Measurements from ENCODE around the gene ITIH3.
A peak's percentile ranks its signal among the peaks of the same experiment; 100 is the strongest.
"Not testable (repeated sequence)": the region's sequence is repeated elsewhere in the genome, so short reads cannot be mapped to it uniquely, and the experiment has no call there.

Gene ITIH3, protein sequence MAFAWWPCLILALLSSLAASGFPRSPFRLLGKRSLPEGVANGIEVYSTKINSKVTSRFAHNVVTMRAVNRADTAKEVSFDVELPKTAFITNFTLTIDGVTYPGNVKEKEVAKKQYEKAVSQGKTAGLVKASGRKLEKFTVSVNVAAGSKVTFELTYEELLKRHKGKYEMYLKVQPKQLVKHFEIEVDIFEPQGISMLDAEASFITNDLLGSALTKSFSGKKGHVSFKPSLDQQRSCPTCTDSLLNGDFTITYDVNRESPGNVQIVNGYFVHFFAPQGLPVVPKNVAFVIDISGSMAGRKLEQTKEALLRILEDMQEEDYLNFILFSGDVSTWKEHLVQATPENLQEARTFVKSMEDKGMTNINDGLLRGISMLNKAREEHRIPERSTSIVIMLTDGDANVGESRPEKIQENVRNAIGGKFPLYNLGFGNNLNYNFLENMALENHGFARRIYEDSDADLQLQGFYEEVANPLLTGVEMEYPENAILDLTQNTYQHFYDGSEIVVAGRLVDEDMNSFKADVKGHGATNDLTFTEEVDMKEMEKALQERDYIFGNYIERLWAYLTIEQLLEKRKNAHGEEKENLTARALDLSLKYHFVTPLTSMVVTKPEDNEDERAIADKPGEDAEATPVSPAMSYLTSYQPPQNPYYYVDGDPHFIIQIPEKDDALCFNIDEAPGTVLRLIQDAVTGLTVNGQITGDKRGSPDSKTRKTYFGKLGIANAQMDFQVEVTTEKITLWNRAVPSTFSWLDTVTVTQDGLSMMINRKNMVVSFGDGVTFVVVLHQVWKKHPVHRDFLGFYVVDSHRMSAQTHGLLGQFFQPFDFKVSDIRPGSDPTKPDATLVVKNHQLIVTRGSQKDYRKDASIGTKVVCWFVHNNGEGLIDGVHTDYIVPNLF

GRCh38 chr3:52794612-52795099 is at the start of gene ITIH3:
TSS of gene ITIH3 (plus strand) at chr3:52794796. CDS start at chr3:52794804, 8 bp downstream.
- no peak within 1 kb of the TSS for H3K4me3 ChIP-seq (ENCODE audit: low read depth, low read length)
- no peak for DNase-seq (ENCODE audit: low read depth)

- DNase-seq (ENCODE audit: low read depth) = no peak
These were observed 42.4 kb upstream of the ITIH3 start for GRCh38 chr3:52752045-52752660.

GRCh38 chr3:52754373-52754772 is 40.2 kb upstream of the ITIH3 start:
- no peak for DNase-seq (ENCODE audit: low read depth)
- no peak overlapping the region for H3K4me3 ChIP-seq (ENCODE audit: low read depth, low read length)

More at GRCh38 chr3:52752045-52752660, 42.4 kb upstream of the ITIH3 start:
- H3K4me3 ChIP-seq (ENCODE audit: low read depth, low read length) = no peak overlapping the region

DNA sequence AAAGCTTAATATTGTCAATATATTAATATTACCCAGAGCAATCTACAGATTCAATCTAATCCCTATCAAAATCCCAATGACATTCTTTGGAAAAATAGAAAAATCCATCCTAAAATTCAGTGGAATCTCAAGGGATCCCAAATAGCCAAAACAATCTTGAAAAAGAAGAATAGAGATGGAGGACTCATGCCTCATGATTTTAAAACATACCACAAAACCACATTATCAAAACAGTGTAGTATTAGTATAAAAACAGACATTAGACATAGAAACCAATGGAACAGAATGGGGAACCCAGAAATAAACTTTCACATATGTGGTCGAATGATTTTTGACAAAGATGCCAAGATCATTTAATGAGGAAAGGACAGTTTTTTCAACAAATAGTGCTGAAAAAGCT is 38.5 kb upstream of the ITIH3 start:
- H3K4me3 ChIP-seq (ENCODE audit: low read depth, low read length) = no peak overlapping the region
- DNase-seq (ENCODE audit: low read depth) = no peak

DNA sequence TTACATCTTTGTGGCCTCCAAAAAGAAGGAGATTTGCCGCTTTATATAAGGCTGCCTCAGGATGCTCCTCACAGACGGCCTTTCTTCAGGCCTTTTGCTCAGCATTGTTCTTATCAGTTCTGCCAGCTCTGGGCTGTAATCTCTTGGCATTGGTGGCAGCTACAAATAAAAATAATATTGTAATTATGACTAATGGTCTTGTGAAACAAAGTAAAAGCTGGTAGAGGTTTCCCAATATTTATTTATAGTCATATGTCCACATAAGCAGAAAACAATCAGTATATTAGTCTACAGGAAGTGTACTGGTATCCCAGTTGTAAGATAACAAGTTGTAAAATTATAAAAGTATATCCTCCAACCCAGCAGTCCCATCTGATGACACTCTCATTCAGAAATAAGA is 31.1 kb upstream of the ITIH3 start:
- no peak overlapping the region for H3K4me3 ChIP-seq (ENCODE audit: low read depth, low read length)
- no peak for DNase-seq (ENCODE audit: low read depth)

DNA sequence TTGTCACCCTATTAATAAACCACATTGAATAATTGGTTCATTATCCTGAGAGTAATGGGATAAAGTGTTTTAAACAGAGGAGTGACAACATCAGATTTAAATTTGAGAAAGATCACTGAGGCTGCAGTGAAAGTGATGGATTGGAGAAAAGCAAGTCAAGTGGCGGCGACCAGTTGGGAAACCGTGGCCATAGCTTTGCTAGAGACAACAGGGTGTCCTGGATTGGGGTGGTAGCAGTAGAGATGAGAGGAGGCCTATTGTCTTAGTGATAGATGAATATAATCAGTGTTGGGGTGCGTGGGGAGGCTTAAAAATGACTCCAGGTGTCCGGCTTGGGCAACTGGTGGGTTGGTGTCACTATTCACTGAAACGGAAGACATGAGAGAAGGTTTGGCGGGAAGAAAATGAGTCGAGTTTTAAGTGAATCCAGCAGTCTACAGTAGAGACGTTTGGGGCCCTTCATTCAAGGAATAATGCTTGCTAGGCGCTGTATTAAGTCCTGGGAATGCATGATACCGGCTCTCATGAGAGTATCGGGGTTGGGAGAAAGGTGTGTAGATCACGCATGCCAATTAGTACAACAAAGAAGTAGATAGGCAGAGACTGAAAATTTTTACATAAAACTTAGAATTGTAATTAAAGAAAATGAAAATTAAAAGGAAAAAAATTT is 24.7 kb upstream of the ITIH3 start:
- no peak for DNase-seq (ENCODE audit: low read depth)

DNA sequence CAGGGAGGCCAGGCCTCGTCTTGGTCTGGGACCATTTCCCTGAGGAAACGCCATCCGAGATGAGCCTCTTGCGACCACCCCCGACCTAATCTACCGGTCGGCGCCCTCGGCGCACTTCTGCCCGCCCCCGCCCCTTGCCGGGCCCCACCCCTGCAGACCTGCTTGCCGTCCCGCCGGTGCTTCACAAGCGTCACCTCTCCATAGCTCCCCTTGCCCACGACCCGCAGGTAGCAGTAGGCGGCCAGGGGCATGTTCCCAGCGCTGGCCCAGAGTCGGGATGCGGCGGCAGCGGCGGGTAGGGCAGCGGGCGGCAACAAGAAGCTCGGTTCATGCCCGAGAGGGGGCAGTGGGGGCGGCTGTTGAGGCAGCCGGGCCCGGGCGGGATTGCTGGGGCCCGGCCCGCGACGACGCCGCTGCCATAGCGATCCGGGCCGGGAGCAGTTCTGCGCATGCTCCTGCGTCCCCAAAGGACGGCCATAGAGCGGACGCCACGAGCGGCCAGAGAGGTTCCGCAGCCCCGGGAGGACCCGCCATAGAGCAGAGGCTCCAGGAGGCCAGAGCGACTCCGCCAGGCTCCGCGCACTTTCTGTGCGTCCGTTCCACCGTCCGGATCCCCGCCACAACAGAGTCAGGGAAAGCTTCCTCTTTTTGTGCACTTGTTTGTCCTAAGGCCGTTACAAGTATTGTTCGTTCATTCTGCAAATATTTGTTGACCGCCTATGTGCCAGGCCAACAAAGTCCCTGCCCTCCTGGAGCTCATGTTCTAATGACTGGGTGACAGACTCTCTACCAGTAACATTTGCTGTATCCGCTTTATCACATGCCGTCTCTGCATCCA is 23.9 kb upstream of the ITIH3 start, which contains the start of gene NEK4:
Gene NEK4 (minus strand): TSS at position 445 of the 838 bp plus-strand sequence. CDS start 194 bp downstream, at position 251.
- peak within 1 kb of the TSS; percentile 82 for H3K4me3 ChIP-seq (ENCODE audit: low read depth, low read length)
- DNase-seq (ENCODE audit: low read depth) = peak; percentile 62

More for the DNA sequence above, 24.7 kb upstream of the ITIH3 start:
- peak overlapping the region; percentile 82 for H3K4me3 ChIP-seq (ENCODE audit: low read depth, low read length)

DNA sequence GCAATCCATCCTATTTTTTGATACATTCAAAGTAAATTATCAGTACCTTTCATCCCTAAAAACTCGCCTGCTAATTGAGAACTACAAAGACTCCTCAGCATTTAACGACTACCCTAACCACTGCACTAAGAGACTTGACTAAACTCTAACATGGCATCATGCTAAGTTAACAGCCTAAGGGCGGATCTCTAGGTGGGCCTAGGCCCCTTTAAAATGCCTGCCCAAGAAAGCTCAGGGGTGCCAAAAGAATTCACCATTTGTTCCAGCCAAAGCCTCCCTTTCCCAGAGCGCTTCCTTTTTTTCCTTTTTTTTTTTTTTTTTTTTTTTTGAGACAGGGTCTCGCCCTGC is 23.3 kb upstream of the ITIH3 start:
- DNase-seq (ENCODE audit: low read depth) = no peak
- peak overlapping the region; percentile 82 for H3K4me3 ChIP-seq (ENCODE audit: low read depth, low read length)

DNA sequence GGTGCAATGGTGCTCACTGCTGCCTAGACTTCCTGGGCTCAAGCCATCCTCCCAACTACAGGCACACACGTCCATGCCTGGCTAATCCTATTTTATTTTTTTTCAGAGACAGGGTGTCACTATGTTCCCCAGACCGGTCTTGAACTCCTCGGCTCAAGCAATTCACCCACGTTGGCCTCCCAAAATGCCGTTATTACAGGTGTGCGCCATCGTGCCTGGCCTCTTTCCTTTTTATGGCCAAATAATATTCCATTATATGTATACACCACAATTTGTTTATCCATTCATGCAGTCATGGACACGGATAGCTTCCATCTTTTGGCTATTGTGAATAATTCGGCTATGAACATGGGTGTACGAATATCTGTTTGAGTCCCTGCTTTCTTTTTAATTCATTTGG is 22.9 kb upstream of the ITIH3 start:
- no peak overlapping the region for H3K4me3 ChIP-seq (ENCODE audit: low read depth, low read length)
- no peak for DNase-seq (ENCODE audit: low read depth)

GRCh38 chr3:52773361-52774065 is 21.1 kb upstream of the ITIH3 start:
- DNase-seq (ENCODE audit: low read depth) = no peak
- no peak overlapping the region for H3K4me3 ChIP-seq (ENCODE audit: low read depth, low read length)

DNA sequence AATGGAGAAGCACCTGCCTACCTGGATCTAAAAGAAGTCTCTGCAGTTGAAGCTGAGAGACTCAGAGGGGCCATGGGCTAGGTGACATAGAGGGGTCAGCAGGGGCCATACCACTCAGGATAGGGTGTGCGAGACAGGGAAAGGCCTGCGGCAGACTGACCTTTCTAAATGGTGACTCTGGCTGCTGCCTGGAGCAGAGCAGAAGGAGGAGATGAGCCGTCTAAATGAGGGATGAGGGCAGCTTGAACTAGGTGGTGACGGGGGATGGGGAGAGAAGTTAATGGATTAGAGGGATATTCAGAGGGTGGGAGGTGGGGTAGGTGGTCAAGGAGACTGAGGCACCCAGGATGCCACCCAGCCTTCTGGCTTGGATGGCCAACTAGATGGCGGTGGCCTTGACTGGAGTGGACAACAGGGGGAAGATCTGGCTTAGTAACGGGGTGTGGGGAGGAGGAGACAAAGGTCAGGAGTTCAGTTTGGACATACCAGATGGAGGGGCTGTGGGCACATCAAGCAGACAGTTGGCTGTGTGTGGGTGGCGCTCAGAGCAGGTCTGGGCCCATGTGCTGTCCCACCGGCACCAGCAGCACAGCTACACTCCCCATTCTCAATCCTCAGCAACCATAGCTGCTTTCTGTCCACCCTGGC is 20.4 kb upstream of the ITIH3 start:
- H3K4me3 ChIP-seq (ENCODE audit: low read depth, low read length) = no peak overlapping the region

DNA sequence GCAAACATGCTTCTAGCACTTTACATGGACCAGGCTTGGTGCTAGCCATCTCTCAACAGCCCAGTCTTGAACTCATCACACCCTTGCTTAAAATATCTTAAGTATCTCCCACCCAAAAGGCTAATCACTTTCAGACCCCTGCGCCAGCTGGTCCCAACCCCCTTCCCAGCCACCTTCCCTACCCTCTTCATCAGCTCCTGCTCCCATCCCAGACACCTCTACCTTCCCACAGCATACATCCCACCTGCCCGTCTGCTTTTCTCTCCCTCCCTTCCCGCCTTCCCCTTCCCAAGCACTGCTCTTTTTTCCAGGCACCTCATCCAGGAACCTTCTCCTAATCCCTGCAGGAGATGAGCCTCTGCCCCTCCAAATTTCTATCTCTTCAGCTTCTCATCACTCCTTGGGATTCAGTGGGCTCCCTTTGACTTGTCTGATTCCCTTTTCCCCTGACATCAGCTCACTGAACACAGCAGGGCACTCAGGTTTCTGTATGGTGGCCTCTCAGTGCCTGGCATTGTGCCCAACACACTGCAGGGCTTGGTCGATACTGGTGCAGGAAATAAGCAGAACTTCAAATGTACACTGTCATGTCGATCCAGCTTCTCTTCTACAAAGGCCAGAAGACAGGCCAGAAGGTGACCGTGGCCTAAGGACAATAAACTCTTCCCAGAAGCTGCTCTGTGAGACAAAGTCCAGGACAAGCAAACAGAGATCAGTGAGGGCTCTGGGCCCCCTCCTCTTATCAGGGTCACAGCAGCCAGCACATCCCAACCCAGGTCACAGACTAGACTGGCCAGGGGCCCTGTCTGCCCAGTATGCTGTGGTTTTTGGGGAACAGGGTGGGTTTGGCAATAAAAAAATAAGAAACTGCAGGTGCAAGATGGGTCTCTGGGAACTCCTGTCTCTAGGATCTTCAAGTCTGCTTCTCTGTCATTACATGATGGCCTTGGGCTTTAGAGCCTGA is 19.4 kb upstream of the ITIH3 start:
- H3K4me3 ChIP-seq (ENCODE audit: low read depth, low read length) = no peak overlapping the region
- no peak for DNase-seq (ENCODE audit: low read depth)

More for the DNA sequence above, 20.4 kb upstream of the ITIH3 start:
- DNase-seq (ENCODE audit: low read depth) = no peak

DNA sequence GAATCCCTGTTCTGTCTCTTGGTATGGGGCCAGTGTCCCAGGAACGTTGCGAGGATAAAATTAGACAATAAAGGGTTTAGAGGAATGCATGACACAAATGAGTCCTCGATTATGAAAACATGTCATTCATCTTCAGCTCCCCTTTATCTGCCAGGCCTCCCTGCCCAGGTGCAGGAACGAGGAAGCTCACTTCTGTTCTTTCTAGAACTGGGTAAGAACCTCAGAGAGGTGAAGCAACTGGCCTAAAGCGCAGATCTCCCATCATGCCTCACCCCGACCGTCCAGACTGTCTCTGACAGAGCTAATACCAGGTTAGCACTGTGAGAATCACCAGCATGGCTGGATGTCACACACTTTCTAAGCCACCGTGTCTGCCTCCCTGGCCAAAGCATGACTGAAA is 18.7 kb upstream of the ITIH3 start:
- no peak for DNase-seq (ENCODE audit: low read depth)
- no peak overlapping the region for H3K4me3 ChIP-seq (ENCODE audit: low read depth, low read length)

- DNase-seq (ENCODE audit: low read depth); H3K4me3 ChIP-seq (ENCODE audit: low read depth, low read length): not testable (repeated sequence)
These were observed 18.1 kb upstream of the ITIH3 start for GRCh38 chr3:52776486-52776885.

GRCh38 chr3:52777127-52777958 is 17.3 kb upstream of the ITIH3 start, which contains the start of gene ITIH1:
TSS of gene ITIH1 (plus strand) at chr3:52777599. CDS start at chr3:52777616, 17 bp downstream.
- no peak within 1 kb of the TSS for H3K4me3 ChIP-seq (ENCODE audit: low read depth, low read length)
- DNase-seq (ENCODE audit: low read depth) = no peak
